PFSK-1 (cell line): ENCODE measurements around the gene FNDC3A.

Experiments used
- FOXP2 ChIP-seq: optimal IDR thresholded peaks from 2 replicates; pipeline ENCODE3; 2011; ENCODE audit warnings: borderline replicate concordance, control low read depth, inconsistent platforms; ENCODE audit not compliant: insufficient read depth; ENCODE audit errors: extremely low read length, extremely low read depth
- POLR2AphosphoS5 ChIP-seq: IDR thresholded peaks from 2 replicates; pipeline ENCODE4 v1.6.1; 2012; ENCODE audit warnings: low read depth, mild to moderate bottlenecking, control low read depth, low read length, moderate library complexity
- REST ChIP-seq, 2 experiments: IDR thresholded peaks; 2 replicates each; pipeline versions ENCODE4 v1.6.1 to v1.8.0; 2011 to 2012; ENCODE audit warnings: low read depth in 2 of 2, low read length in 2 of 2, control low read depth in 1 of 2, inconsistent platforms in 1 of 2, mild to moderate bottlenecking in 1 of 2, moderate library complexity in 1 of 2; ENCODE audit not compliant: insufficient read depth in 1 of 2
- SIN3A ChIP-seq: IDR thresholded peaks from 2 replicates; pipeline ENCODE4 v1.6.1; 2012; ENCODE audit warnings: mild to moderate bottlenecking, low read length, moderate library complexity, borderline replicate concordance; ENCODE audit not compliant: insufficient read depth
- TAF1 ChIP-seq: IDR thresholded peaks from 2 replicates; pipeline ENCODE4 v1.6.1; 2012; ENCODE audit warnings: low read length, control low read depth, borderline replicate concordance; ENCODE audit not compliant: insufficient read depth

The FNDC3A gene

GRCh38 chr13:49046519-49046918 is 70.8 kb downstream of the FNDC3A start:
- no peak for TF ChIP-seq REST (IDR thresholded peaks at IDR 0.05; ENCODE audit: insufficient read depth in 1 of 2, low read depth in 2 of 2, low read length in 2 of 2)
- TF ChIP-seq POLR2AphosphoS5: no peak
- TF ChIP-seq FOXP2: no peak
- TF ChIP-seq SIN3A: no peak
- TF ChIP-seq TAF1: no peak

GRCh38 chr13:49052813-49053212 is 77.1 kb downstream of the FNDC3A start:
- no peak for TF ChIP-seq REST (IDR thresholded peaks at IDR 0.05; ENCODE audit: insufficient read depth in 1 of 2, low read depth in 2 of 2, low read length in 2 of 2)

- TF ChIP-seq TAF1: no peak
- no peak for TF ChIP-seq POLR2AphosphoS5
- no peak for TF ChIP-seq REST (IDR thresholded peaks at IDR 0.05; ENCODE audit: insufficient read depth in 1 of 2, low read depth in 2 of 2, low read length in 2 of 2)
These were observed 77.5 kb downstream of the FNDC3A start for GRCh38 chr13:49053215-49053614.

- no peak for TF ChIP-seq POLR2AphosphoS5
These were observed 78.2 kb downstream of the FNDC3A start for GRCh38 chr13:49053906-49054305.

- TF ChIP-seq TAF1: no peak
- TF ChIP-seq REST (IDR thresholded peaks at IDR 0.05; ENCODE audit: insufficient read depth in 1 of 2, low read depth in 2 of 2, low read length in 2 of 2): no peak
- no peak for TF ChIP-seq POLR2AphosphoS5
- no peak for TF ChIP-seq FOXP2
- no peak for TF ChIP-seq SIN3A
These were observed 79.3 kb downstream of the FNDC3A start for GRCh38 chr13:49055021-49055420.

GRCh38 chr13:49057176-49057575 is 81.5 kb downstream of the FNDC3A start:
- TF ChIP-seq REST (IDR thresholded peaks at IDR 0.05; ENCODE audit: insufficient read depth in 1 of 2, low read depth in 2 of 2, low read length in 2 of 2): no peak
- no peak for TF ChIP-seq TAF1
- no peak for TF ChIP-seq POLR2AphosphoS5
